HL-60 (cell line): ENCODE measurements around the gene LIN9.

Source experiments
- GABPA ChIP-seq: IDR thresholded peaks from 2 replicates; pipeline ENCODE4 v1.6.1; 2012; ENCODE audit warnings: low read depth
- POLR2AphosphoS5 ChIP-seq: IDR thresholded peaks from 2 replicates; pipeline ENCODE4 v1.6.1; 2012; ENCODE audit warnings: low read depth
- TF ChIP-seq, protein P1 (sequence below): IDR thresholded peaks from one replicate; pipeline ENCODE4 v1.5.1; 2011; ENCODE audit warnings: low read length, control low read depth, inconsistent platforms; ENCODE audit not compliant: insufficient read depth
- TF ChIP-seq, protein P2 (sequence below): IDR thresholded peaks from 2 replicates; pipeline ENCODE4 v1.6.1; 2012; ENCODE audit warnings: low read depth; ENCODE audit not compliant: insufficient replicate concordance

- TF ChIP-seq, protein P1, sequence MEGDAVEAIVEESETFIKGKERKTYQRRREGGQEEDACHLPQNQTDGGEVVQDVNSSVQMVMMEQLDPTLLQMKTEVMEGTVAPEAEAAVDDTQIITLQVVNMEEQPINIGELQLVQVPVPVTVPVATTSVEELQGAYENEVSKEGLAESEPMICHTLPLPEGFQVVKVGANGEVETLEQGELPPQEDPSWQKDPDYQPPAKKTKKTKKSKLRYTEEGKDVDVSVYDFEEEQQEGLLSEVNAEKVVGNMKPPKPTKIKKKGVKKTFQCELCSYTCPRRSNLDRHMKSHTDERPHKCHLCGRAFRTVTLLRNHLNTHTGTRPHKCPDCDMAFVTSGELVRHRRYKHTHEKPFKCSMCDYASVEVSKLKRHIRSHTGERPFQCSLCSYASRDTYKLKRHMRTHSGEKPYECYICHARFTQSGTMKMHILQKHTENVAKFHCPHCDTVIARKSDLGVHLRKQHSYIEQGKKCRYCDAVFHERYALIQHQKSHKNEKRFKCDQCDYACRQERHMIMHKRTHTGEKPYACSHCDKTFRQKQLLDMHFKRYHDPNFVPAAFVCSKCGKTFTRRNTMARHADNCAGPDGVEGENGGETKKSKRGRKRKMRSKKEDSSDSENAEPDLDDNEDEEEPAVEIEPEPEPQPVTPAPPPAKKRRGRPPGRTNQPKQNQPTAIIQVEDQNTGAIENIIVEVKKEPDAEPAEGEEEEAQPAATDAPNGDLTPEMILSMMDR = no peak
- TF ChIP-seq POLR2AphosphoS5 (no peak), GABPA (no peak)
- TF ChIP-seq, protein P2, sequence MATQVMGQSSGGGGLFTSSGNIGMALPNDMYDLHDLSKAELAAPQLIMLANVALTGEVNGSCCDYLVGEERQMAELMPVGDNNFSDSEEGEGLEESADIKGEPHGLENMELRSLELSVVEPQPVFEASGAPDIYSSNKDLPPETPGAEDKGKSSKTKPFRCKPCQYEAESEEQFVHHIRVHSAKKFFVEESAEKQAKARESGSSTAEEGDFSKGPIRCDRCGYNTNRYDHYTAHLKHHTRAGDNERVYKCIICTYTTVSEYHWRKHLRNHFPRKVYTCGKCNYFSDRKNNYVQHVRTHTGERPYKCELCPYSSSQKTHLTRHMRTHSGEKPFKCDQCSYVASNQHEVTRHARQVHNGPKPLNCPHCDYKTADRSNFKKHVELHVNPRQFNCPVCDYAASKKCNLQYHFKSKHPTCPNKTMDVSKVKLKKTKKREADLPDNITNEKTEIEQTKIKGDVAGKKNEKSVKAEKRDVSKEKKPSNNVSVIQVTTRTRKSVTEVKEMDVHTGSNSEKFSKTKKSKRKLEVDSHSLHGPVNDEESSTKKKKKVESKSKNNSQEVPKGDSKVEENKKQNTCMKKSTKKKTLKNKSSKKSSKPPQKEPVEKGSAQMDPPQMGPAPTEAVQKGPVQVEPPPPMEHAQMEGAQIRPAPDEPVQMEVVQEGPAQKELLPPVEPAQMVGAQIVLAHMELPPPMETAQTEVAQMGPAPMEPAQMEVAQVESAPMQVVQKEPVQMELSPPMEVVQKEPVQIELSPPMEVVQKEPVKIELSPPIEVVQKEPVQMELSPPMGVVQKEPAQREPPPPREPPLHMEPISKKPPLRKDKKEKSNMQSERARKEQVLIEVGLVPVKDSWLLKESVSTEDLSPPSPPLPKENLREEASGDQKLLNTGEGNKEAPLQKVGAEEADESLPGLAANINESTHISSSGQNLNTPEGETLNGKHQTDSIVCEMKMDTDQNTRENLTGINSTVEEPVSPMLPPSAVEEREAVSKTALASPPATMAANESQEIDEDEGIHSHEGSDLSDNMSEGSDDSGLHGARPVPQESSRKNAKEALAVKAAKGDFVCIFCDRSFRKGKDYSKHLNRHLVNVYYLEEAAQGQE = no peak
Observed at GRCh38 chr1:226322986-226323385, 14.0 kb upstream of the LIN9 start.
